HG03571 (cell line): ENCODE data around the gene LIMS2.

Experiments used
- ATAC-seq: cut with Tn5 transposase; IDR thresholded peaks from one replicate; pipeline ENCODE4 v1.9.1; 2021; ENCODE audit not compliant: unreplicated experiment

The LIMS2 gene

GRCh38 chr2:127674241-127675209, 805 bp downstream of the LIMS2 start:
- no peak for ATAC-seq

DNA sequence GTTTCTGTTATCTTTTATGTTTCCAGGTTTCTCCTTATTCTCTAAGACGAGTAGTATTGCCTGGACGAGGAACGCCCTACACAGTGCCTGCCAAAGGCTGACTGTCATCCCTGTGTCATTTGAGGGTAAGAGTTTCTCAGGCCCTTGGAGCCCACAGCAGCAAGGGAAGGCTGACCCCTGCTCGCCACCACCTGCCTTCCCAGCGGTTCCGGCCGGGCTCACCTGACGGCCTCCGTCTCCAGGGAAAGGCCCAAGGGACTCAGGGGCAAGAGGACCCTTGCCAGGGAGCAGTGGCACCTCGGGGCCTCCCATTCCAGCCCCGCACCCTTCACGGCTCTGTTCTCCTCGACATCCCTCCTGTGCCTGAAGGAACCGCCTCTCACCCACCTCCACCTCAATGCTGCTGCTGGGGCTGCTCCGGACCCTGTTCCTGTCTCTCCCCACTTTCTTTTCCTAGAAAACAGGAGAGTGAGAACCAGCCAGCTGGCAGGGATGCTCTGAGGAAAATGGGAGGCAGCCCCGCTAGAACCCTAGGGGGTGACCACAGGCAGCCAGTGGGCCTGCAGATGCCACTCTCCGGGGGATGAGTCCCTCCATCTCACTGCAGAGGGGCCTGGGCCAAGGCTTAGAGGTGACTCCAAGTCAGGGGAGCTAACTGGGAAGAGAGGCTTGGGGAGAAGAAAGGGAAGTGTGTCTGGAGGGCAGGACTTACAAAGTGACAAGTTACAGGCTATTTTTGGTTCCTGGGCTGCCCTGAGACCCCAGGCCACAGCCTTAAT, 1.9 kb downstream of the LIMS2 start:
- no peak for ATAC-seq

- no peak for ATAC-seq
These were observed 2.7 kb downstream of the LIMS2 start for GRCh38 chr2:127672341-127673224.

DNA sequence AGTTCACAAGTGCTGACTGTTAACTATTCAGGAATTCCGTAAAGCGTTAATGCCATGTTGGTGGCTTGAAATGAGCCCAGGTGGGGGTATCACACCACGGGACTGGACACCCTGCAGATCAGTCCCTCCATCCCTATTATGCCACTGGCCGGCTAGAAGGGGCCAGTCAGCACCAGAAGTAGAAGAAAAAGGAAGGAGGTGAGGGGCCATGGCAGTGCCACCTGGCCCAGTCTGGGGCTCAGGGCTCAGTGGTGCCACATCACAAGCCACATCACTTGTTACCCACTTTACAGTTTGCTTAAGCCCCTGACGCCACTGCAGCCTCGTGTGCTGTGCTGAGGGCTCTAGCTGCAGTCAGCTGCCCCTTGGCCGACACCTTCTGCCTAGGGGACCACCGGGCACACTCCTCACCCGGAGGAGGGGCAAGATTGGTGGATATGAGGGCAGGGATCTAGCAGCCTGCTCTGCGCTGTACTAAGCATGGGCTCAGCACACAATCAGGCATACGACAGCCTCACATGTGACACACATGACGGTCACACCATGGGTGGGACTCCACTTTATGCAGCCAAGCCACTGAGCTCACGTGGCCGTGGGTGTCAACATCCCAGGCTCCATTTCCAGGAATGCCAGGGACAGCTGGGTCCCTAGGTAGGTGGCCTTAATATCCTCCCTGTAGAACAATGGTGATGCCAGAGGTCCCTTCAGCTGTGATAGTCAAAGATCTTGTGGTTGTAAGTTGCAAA, 3.6 kb downstream of the LIMS2 start:
- no peak for ATAC-seq

GRCh38 chr2:127670957-127671290, 4.4 kb downstream of the LIMS2 start:
- no peak for ATAC-seq

DNA sequence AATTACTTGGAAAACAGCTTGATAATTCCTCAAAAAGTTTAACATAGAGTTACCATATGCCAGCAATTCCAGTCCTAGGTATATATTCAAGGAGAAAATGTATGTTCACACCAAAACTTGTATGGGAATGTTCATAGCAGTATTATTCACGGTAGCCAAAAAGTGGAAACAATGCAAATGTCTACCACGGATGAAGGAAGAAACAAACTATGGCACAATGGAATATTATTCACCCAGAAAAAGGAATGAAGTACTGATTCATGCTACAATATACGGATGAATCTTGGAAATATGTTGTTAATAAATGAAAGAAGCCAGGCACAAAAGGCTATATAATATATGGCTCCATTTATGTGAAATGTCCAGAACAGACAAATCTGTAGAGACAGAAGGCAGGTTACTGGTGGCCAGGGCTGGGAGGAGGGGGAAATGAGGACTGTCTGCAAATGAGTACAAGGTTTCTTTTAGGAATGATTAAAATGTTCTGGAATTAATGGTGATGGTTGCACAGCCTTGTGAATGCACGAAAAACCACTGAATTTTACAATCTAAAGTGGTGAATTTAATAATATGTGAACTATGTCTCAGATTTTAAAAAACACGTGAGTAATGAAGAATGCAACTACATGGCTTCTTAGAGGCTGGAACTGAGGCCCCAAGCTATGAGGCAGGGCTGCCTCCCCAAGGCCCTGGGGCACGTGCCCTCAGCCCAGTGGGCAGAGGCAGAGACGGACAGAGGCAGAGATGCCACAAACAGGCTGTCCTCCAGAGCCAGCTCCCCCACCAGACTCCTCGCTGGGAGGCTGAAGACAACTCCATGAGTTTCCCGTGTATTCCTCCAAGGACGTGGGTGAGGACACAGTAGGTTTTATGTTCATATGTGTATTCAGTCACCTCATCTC, 5.0 kb downstream of the LIMS2 start:
- ATAC-seq: no peak

DNA sequence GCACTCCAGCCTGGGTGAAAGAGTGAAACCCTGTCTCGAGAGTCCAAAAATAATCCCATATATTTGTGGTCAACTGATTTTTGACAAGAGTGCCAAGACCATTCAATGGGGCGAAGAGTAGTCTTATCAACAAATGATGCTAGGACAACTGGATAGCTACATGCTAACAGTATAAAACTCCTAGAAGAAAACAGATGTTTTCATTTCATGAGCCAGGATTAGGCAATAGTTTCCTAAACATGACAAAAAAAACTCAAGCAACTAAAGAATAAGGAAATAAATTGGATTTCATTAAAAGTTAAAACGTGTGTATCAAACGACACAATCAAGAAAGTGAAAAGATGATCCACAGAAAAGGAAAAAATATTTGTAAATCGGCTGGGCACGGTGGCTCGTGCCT, 6.3 kb downstream of the LIMS2 start:
- no peak for ATAC-seq

DNA sequence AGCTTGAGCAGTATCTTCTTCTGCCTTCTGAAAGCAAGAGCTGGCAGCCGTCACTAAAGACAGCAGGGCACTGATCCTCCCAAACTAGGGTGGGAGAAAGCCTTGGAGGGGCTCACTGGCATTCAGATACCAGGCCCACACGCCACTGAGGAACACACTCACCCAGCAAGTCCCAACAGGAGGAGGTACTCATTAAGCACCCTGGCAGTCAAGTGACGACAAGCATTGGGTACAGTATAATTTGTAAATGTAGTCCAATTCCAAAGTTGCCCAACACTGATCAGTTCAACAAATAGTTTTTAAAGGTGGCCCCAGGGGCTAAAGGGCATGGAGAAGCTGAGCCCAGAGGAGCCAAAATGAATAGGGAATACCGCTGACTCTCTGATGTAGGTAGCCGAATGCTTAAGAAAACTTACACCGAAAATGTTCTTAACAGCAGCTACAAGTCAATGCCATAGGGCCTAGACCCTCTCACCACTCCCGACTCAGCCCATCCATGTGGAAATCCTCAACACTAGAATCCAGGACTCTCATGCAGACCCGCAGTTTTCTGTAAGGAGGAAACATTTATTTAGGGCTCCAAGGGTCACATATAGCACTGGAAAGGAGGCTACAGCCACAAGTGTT, 9.9 kb downstream of the LIMS2 start:
- ATAC-seq: no peak

DNA sequence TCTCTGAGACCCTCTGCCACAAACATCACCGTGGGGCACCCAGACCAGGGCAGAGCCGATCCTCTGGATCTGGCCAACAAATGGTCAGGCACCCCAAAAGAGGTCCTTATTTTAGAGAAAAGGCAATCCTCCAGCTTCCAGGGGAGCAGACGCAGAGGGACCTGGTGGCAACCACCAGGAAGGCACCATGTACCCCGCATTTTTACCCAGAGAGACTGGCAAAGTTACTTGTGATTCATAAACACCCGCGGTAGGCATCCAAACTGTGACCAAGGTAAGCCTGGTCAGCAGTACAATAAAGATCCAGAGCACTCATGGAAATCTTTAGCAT, 10.5 kb downstream of the LIMS2 start:
- ATAC-seq: no peak

- ATAC-seq: no peak
These were observed 11.1 kb downstream of the LIMS2 start for GRCh38 chr2:127664065-127664894.

DNA sequence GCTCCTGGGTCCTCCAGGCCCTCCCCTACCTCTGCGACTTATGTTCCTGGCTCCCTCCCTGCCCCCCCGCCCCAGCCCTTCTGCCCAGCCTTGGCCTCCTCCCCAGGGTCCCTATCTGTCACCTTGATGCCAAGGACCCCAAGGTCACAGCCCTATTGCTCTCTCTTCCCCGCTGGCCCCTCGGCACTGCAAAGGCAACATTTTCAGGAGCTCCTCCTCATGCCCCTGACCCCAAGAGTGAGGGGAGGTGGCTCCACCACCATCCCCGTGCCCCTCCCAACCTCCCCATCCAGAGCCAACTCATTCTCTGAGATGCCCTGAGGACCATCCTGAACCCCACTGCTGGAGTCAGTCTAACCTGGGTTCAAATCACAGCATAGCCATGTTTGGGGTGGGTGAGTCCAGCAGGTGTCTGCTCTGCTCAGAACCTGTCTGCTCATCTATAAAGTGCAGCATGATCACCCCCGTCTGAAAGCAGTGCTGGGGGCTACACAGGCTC, 11.7 kb downstream of the LIMS2 start:
- ATAC-seq: no peak

- no peak for ATAC-seq
These were observed 12.3 kb downstream of the LIMS2 start for GRCh38 chr2:127662937-127663565.

- no peak for ATAC-seq
These were observed 13.3 kb downstream of the LIMS2 start for GRCh38 chr2:127661949-127662510.

- ATAC-seq: no peak
These were observed 14.2 kb downstream of the LIMS2 start for GRCh38 chr2:127661072-127661649.

GRCh38 chr2:127660291-127660578, 15.1 kb downstream of the LIMS2 start:
- ATAC-seq: no peak

DNA sequence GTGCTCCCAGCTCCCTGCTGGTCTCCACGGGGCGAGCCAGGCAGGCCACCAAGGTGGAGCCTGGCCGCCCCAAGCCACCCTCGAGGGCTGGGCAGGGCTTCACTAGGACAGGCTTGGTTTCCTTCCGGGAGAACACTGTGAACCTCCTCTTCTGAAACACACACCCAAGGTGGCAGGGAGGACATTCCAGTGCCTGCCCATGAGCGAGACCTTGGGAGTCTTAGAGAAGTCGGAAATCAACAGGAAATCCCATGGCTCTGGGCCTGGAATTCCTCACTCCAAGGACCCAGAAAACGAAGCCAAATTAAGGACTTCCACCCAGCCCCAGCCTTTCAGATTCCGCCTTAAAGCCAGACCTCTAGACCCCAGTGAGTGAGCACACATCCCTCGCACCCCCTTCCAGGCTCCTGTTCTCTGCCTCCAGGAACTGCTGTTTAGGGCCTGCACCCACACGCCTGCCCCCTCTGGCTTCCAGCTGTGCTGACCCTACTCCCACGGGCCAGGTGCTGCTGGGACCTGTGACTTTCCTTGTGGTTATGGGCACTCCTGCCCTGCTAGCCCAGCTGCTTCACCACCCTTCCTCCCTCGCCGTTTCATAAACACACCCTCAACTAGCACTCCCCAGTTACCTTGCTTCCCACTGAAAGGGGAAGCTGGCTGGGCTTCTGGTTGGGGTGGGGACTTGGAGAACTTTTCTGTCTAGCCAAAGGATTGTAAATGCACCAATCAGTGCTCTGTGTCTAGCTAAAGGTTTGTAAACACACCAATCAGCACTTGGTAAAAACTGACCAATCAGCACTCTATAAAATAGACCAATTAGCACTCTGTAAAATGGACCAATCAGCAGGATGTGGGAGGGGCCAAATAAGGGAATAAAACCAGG, 15.7 kb downstream of the LIMS2 start:
- no peak for ATAC-seq
